Measurements from ENCODE around the gene SELENOW.
"Not testable (repeated sequence)": the region's sequence is repeated elsewhere in the genome, so short reads cannot be mapped to it uniquely, and the experiment has no call there.

Gene SELENOW

GRCh38 chr19:47766359-47766620 lies 12.2 kb upstream of the SELENOW start:
- DNase-seq (ENCODE audit: extremely low read depth, insufficient read length) = no peak
- TF ChIP-seq CTCF (IDR thresholded peaks at IDR 0.05; ENCODE audit: insufficient read depth, low read length, poor library complexity, severe bottlenecking) = no peak
- H3K4me3 ChIP-seq (replicated peaks; ENCODE audit: low read depth, low read length) = no peak overlapping the region
- no peaks in the 10 kb centered on the region for H3K27me3 ChIP-seq (replicated peaks; ENCODE audit: control insufficient read depth, insufficient read depth, low read length)
- no peaks in the 10 kb centered on the region for H3K36me3 ChIP-seq (ENCODE audit: control insufficient read depth, insufficient read depth, low read length)

- no peak overlapping the region for H3K4me3 ChIP-seq (replicated peaks; ENCODE audit: low read depth, low read length)
- TF ChIP-seq CTCF (IDR thresholded peaks at IDR 0.05; ENCODE audit: insufficient read depth, low read length, poor library complexity, severe bottlenecking) = no peak
- no peaks in the 10 kb centered on the region for H3K27me3 ChIP-seq (replicated peaks; ENCODE audit: control insufficient read depth, insufficient read depth, low read length)
- no peak for DNase-seq (ENCODE audit: extremely low read depth, insufficient read length)
- no peaks in the 10 kb centered on the region for H3K36me3 ChIP-seq (ENCODE audit: control insufficient read depth, insufficient read depth, low read length)
These were observed 11.8 kb upstream of the SELENOW start for GRCh38 chr19:47766670-47767069.

GRCh38 chr19:47767349-47767748 lies 11.2 kb upstream of the SELENOW start:
- no peak for DNase-seq (ENCODE audit: extremely low read depth, insufficient read length)
- TF ChIP-seq CTCF (IDR thresholded peaks at IDR 0.05; ENCODE audit: insufficient read depth, low read length, poor library complexity, severe bottlenecking) = no peak
- H3K27me3 ChIP-seq (replicated peaks; ENCODE audit: control insufficient read depth, insufficient read depth, low read length) = no peaks in the 10 kb centered on the region
- no peaks in the 10 kb centered on the region for H3K36me3 ChIP-seq (ENCODE audit: control insufficient read depth, insufficient read depth, low read length)
- no peak overlapping the region for H3K4me3 ChIP-seq (replicated peaks; ENCODE audit: low read depth, low read length)

- no peaks in the 10 kb centered on the region for H3K36me3 ChIP-seq (ENCODE audit: control insufficient read depth, insufficient read depth, low read length)
- TF ChIP-seq CTCF (IDR thresholded peaks at IDR 0.05; ENCODE audit: insufficient read depth, low read length, poor library complexity, severe bottlenecking) = no peak
- no peak overlapping the region for H3K4me3 ChIP-seq (replicated peaks; ENCODE audit: low read depth, low read length)
- H3K27me3 ChIP-seq (replicated peaks; ENCODE audit: control insufficient read depth, insufficient read depth, low read length) = no peaks in the 10 kb centered on the region
- DNase-seq (ENCODE audit: extremely low read depth, insufficient read length) = no peak
These were observed 9.9 kb upstream of the SELENOW start for GRCh38 chr19:47768604-47769003.

GRCh38 chr19:47769534-47769933 lies 9.0 kb upstream of the SELENOW start:
- Histone ChIP-seq H3K36me3 (ENCODE audit: control insufficient read depth, insufficient read depth, low read length) (no peaks in the 10 kb centered on the region), H3K4me3 (replicated peaks; ENCODE audit: low read depth, low read length) (no peak overlapping the region), H3K27me3 (replicated peaks; ENCODE audit: control insufficient read depth, insufficient read depth, low read length) (no peaks in the 10 kb centered on the region)
- DNase-seq (ENCODE audit: extremely low read depth, insufficient read length) = no peak
- no peak for TF ChIP-seq CTCF (IDR thresholded peaks at IDR 0.05; ENCODE audit: insufficient read depth, low read length, poor library complexity, severe bottlenecking)

- H3K36me3 ChIP-seq (ENCODE audit: control insufficient read depth, insufficient read depth, low read length); DNase-seq (ENCODE audit: extremely low read depth, insufficient read length); H3K27me3 ChIP-seq (replicated peaks; ENCODE audit: control insufficient read depth, insufficient read depth, low read length); H3K4me3 ChIP-seq (replicated peaks; ENCODE audit: low read depth, low read length): not testable (repeated sequence)
These were observed 7.2 kb upstream of the SELENOW start for GRCh38 chr19:47771291-47771690.
